Kidney tubule cell (primary cell): ENCODE results near the gene MCIDAS.

Source experiments
- DNase-seq: peaks from one replicate; pipeline ENCODE4 v3.0.0-alpha.2; 2018; ENCODE audit warnings: low spot score

The MCIDAS gene

DNA sequence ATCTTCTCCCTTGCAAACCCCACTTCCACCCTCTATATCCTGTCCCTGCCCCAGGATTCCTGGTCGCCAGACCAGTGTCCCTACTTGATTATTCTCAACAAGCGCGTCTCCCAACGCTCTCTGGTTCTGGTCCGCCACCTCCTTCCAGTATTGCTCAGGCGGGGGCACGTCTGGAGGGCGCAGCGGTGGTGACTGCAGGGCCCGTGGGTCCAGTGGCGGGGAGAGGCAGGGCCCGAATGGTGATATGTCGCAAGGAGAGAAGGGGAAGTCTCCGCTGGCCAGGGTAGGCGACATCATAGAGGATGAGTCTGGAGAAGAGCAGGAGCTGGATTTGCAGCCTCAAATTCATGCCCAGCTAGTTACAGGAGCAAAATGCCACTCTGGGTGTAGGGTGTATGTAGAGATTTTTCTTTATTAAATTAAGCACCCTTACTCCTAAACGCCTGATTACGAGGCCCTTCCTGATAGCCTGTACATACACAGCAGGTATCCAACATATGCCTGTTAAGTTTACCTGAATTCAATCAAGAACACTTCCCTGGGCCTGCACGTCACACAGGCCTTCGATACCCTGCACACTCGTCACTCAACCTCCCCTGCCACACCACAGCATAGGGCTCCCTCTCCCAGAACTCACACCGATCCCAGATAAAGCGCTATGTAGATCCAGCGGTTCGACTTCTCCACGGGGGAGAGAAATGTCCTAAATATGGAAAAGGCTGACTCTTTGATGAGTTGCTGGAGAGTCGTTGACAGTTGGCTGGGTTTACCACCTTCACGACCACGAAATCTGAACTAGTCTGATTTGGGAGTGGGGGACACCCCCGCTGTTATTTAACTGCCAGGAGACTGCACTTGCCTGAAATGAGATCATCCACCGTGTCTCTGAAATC is 4.8 kb downstream of the MCIDAS start:
- no peak for DNase-seq

- peak; percentile 41 for DNase-seq
Measured at GRCh38 chr5:55220433-55221185, 6.5 kb downstream of the MCIDAS start.

DNA sequence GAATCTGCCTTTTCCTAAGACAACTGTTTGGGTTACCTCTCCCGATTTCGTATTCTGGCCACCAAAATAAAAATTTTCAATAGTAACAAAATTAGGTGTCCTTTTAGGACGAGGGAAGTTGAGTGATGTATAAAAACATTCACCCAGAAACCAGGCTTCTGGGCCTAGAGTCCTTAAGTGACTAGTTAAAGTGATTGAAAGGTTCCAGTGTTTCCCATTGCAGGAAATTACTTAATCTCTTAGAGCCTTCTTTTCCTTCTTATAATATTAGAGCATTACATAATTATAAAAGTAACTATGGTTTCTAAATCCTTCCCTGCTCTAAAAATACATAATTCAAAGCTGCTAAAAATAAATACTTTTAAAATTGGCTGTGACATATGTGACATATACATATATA is 7.3 kb downstream of the MCIDAS start:
- DNase-seq = no peak

DNA sequence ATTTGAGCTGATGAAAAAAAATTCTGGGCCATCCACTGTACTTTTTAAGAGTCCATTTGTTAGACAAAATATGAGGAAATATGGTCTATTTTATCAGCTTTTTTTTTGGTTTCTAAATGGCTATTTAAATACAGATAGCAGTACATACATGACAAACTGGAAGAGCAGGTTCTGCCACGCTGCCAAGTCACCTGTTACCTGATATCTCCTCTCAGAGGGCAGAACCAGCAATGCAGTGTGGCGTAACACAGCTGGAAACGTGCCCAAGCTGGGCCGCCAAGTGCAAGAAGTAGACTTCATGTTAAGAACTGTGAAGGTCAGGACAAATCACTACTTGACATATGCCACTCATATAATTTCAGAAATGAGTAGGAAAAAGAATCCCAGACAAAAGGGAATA is 8.1 kb downstream of the MCIDAS start:
- peak; percentile 63 for DNase-seq

- DNase-seq = no peak
Measured at GRCh38 chr5:55211184-55211874, 15.8 kb downstream of the MCIDAS start.

DNA sequence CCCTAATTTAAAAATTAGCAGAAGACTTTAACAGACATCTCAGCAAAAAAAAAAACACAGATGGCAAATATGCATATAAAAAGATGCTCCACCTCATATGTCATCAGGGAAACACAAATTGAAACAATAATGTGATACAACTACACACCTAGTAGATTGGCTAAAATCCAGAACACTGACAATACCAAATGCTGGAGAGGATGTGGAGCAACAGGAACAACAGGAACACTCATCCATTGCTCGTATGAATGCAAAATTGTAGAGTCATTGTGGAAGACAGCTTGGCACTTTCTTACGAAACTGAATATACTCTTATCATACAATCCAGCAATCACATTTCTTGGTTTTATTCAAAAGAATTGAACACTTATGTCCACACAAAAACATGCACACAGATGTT is 22.1 kb downstream of the MCIDAS start:
- no peak for DNase-seq

DNA sequence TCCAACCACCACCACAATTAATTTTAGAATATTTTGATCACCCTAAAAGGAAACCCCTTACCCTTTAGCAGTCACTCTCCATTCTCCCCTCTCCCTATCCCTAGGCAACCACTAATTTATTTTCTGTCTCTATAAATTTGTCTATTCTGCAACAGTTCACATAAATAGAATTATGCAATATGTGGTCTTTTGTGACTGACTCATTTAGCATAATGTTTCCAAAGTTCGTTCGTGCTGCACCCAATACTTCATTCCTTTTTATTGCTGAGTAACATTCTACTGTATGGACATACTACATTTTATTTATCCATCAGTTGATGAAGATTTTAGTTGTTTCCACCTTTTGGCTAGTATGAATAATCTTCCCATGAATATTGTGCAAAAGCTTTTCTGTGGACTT is 36.0 kb downstream of the MCIDAS start:
- DNase-seq = no peak

DNA sequence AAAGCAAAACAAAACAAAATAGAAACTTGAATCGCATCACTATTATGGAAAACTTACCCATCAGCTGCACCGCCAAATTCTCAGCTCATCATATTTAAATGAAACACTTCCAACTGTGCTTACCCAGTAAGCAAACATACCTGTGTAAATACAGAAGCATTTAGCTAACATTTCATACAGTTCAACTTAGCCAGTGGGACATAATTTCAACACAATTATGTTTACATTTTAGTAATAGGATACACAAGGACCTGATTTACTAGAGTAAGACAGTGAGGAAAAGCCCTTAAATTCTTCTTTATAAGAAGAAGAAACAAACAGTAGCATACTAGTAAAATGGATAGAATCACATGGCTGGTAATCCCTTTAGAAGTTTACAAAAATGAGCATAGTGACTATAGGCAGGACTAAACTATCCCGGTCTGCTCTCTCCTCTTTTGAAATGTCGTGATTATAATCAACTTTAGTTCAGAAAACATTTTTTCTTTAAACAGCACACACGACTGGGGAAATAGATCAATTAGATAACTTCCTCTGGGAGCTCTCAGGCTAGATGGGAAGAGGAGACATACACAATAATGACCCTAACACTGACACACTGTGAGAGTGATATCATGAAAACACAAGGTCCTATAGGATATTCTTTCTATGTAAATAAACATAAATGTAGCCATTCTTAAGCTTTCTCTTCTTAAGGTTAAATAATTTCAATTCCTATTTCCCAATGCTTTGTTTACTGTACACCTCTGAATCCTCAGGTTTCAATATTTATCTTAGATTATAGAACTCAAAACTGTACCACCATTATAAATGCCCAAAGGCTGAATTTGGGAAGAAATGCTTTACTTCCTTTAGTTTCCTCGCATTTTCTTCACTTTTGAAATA is 38.2 kb downstream of the MCIDAS start:
- no peak for DNase-seq

GRCh38 chr5:55187370-55187769 is 39.7 kb downstream of the MCIDAS start:
- DNase-seq = peak; percentile 33

GRCh38 chr5:55180016-55180415 is 47.1 kb downstream of the MCIDAS start:
- no peak for DNase-seq

DNA sequence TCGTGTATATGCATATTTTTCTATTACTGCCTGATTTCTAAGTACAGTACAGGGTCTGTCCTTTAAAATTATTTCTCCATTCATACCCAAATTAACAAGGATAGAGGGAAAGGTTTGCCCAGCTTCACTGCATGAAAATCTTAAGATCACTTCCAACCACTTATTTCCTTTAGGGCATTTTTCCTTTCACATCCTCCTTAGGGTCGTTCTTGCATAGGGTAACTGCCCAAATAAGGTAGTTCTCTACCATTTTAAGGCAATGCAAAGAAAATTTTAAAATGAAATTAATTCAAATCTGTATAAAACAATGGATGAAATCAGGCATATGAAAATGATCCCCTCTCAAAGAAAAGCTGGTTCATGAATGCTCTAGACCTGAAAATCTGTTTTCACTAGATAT is 50.0 kb downstream of the MCIDAS start:
- no peak for DNase-seq

- DNase-seq = peak; percentile 51
Measured at GRCh38 chr5:55176176-55176818, 50.8 kb downstream of the MCIDAS start.

DNA sequence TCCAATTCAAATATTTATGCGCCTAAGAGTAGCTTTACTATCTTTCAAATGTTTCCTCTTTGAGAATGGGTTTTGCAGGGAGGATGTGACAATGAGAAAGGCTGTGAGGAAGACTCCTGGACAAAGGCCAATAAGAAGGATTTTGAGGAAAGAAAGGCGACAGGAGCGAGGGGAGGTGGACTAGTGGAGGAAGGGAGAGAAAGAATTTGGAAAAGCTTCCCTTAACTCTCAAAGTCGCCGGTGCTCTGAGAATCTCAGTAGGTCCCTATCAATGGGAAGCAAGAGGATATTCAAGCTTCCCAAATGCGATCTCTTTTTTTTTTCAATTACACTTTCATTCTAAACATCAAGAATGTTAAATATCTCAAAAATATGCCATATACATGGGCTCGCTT is 51.3 kb downstream of the MCIDAS start:
- DNase-seq = no peak

DNA sequence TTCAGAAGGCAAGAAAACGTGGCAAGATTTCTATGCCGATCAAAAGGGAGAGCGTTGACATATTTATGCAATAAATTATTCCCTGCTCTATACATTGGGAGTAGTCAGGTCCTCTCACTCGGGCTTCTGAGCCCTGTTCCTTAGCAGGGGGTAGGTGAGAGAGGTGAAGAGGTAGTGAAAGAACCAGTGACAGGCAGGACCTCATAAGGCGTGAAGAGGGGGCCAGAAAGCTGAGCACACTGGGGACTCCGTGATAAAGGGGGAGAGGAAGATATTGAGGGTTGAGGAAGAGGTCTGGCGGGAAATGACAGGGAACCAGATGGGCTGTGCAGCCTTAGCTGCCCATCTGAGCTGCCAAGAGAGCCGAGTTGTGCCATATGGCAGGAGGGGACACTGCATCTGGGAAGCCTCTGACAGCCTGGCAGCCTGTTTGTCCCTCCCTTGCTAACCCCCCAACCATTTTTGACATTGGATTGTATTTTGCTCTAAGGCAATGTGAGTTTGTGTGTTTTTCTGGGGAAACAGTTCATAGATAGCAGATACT is 53.4 kb downstream of the MCIDAS start:
- no peak for DNase-seq

- peak; percentile 78 for DNase-seq
Measured at GRCh38 chr5:55172937-55173686, 54.0 kb downstream of the MCIDAS start, which contains the start of gene CDC20B. CDC20B (minus strand) TSS chr5:55173177; CDS start chr5:55173000, 177 bp downstream.

GRCh38 chr5:55172051-55172899 is 54.8 kb downstream of the MCIDAS start:
- peak; percentile 85 for DNase-seq

DNA sequence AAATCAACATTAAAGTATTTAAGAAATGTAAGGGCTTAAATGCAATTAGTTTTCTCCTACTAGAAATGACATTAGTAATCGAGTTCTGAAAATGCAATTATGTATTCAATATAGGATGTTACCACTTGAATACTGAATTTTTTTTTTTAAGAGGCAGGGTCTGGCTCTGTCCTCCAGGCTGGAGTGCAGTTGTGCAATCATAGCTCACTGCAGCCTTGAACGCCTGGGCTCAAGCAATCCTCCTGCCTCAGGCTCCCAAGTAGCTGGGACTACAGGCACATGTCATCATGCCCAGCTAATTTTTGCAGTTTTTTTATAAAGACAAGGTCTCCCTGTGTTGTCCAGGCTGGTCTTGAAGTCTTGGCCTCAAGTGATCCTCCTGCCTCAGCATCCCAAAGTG is 55.6 kb downstream of the MCIDAS start:
- no peak for DNase-seq
